GM12878 (cell line): ENCODE data around the gene CEBPE. TPM values are rescaled to one million over a fixed set of nuclear protein-coding genes. Genes with fewer than 3 reads are reported as not detected.

ENCODE experiments used
- ATAC-seq: fragments of 200-7000 bp; cut with Tn5 transposase; 3 replicates; pipeline ENCODE4 v1.9.1; 2020; ENCODE audit warnings: mild to moderate bottlenecking, moderate library complexity
- BruUV-seq: library from RNA; stranded (reverse); fragments of 400-500 nt; replicated peaks from 2 replicates; lab custom pipeline; 2021; lab: Mats Ljungman, UMichigan
- CTCF ChIA-PET: fragments of 300-600 bp; sonication (Branson Sonifier 250); formaldehyde crosslinking; extraction: SDS; loops from one replicate; lab custom pipeline; 2021; ENCODE audit warnings: inconsistent platforms; lab: Yijun Ruan, JAX
- POLR2A ChIA-PET: fragments of 350-600 bp; formaldehyde crosslinking; extraction: SDS; loops from one replicate; lab custom pipeline; 2021; ENCODE audit warnings: inconsistent platforms; lab: Charles Lee
- RAD21 ChIA-PET: fragments of 300-600 bp; sonication (Branson Sonifier 250); formaldehyde crosslinking; loops from one replicate; lab custom pipeline; 2023; ENCODE audit warnings: antibody characterized with exemption; ENCODE audit not compliant: unreplicated experiment; lab: Charles Lee
- SMC1A ChIA-PET: fragments of 300-600 bp; sonication (Branson Sonifier 250); formaldehyde crosslinking; loops from one replicate; lab custom pipeline; 2023; ENCODE audit not compliant: unreplicated experiment, uncharacterized antibody; lab: Charles Lee
- DNase-seq: peaks from one replicate; pipeline ENCODE4 v3.0.0-alpha.2; 2011; ENCODE audit warnings: low read depth, low spot score
- FAIRE-seq: peaks from 3 replicates; lab custom pipeline; 2011; peaks lifted over from hg19 to GRCh38; lab: Jason Lieb, UNC
- H2AFZ ChIP-seq: 2 replicates; pipeline ENCODE4 v1.6.0; 2011; ENCODE audit warnings: low read depth, low read length, control low read depth; ENCODE audit not compliant: control insufficient read depth
- H3K27ac ChIP-seq: 2 replicates; pipeline ENCODE4 v1.5.1; 2011; ENCODE audit warnings: control low read depth; ENCODE audit not compliant: control insufficient read depth, insufficient read depth
- H3K27me3 ChIP-seq, 2 experiments: replicated peaks in 1 of 2; 2 replicates each; pipeline versions ENCODE4 v1.6.0 to v1.6.1; 2011; ENCODE audit warnings: low read length in 1 of 2; ENCODE audit not compliant: control insufficient read depth in 2 of 2, insufficient read depth in 2 of 2
- H3K36me3 ChIP-seq, 2 experiments: 2 replicates each; pipeline ENCODE4 v1.5.1; 2011; ENCODE audit warnings: low read length in 1 of 2; ENCODE audit not compliant: control insufficient read depth in 2 of 2, insufficient read depth in 2 of 2
- H3K4me1 ChIP-seq: 2 replicates; pipeline ENCODE4 v1.6.1; 2011; ENCODE audit warnings: mild to moderate bottlenecking, low read length, moderate library complexity, mixed read lengths; ENCODE audit not compliant: control insufficient read depth, insufficient read depth
- H3K4me2 ChIP-seq: 2 replicates; pipeline ENCODE4 v1.6.0; 2011; ENCODE audit warnings: control low read depth; ENCODE audit not compliant: control insufficient read depth, insufficient read depth
- H3K4me3 ChIP-seq: fragments of 200-600 bp; sonication (generic); 2 replicates; pipeline ENCODE4 v1.5.1; 2016
- H3K79me2 ChIP-seq: 2 replicates; pipeline ENCODE4 v1.6.0; 2011; ENCODE audit warnings: low read length; ENCODE audit not compliant: control insufficient read depth, insufficient read depth
- H3K9ac ChIP-seq: 2 replicates; pipeline ENCODE4 v1.8.0; 2011; ENCODE audit warnings: low read length, control low read depth, mixed read lengths; ENCODE audit not compliant: control insufficient read depth, insufficient read depth
- H3K9me3 ChIP-seq: replicated peaks from 3 replicates; pipeline ENCODE4 v1.5.1; 2011; ENCODE audit warnings: mild to moderate bottlenecking, low read length; ENCODE audit not compliant: control insufficient read depth, insufficient read depth
- H4K20me1 ChIP-seq: 2 replicates; pipeline ENCODE4 v1.6.0; 2011; ENCODE audit not compliant: control insufficient read depth, insufficient read depth
- RAD21 ChIP-seq: IDR thresholded peaks from 2 replicates; pipeline ENCODE4 v1.6.1; 2011; ENCODE audit warnings: mild to moderate bottlenecking, low read depth, low read length, moderate library complexity; ENCODE audit not compliant: insufficient read depth
- SMC3 ChIP-seq: IDR thresholded peaks from 2 replicates; pipeline ENCODE4 v1.6.1; 2011; ENCODE audit warnings: low read length, improper control_type of control experiment, borderline replicate concordance
- SUPT20H ChIP-seq: IDR thresholded peaks from 2 replicates; pipeline ENCODE4 v1.6.1; 2011; ENCODE audit warnings: low read depth, mild to moderate bottlenecking, low read length, moderate library complexity, borderline replicate concordance; ENCODE audit not compliant: control insufficient read depth
- WGBS: methylation state at CpG from one replicate; pipeline ENCODE4 v1.1.6; 2016; ENCODE audit warnings: low lambda C conversion rate; ENCODE audit not compliant: insufficient replicate concordance, insufficient coverage; ENCODE audit errors: missing lambda C conversion rate; 5-methylcytosine and 5-hydroxymethylcytosine counted together
- in situ Hi-C: fragments of 300-500 bp; cut with MboI; formaldehyde crosslinking; loops from 9 replicates; pipeline ENCODE4 v1.14.3; 2018; ENCODE audit warnings: mixed read lengths
- intact Hi-C: fragments of 100-400 bp; cut with micrococcal nuclease; formaldehyde crosslinking; loops from one replicate; pipeline ENCODE4 v1.14.2; 2022; ENCODE audit not compliant: unreplicated experiment
- polyA plus RNA-seq, 11 experiments: library from polyadenylated mRNA; depleted of rRNA in 4 of 11; unstranded in 6 of 11; stranded (reverse) in 5 of 11; fragments of >200 nt; fragmentation: Nextera tagmentation in 4 of 11; fragmentation: Illumina TruSeq in 1 of 11; extraction: Ambion mirVana in 4 of 11; extraction: Trizol in 1 of 11; gene quantifications; 1 replicate in 1 of 11; 2 replicates in 10 of 11; pipeline versions ENCODE4 v1.2.1 to v1.2.3, GENCODE V29; 2011 to 2016; ENCODE audit warnings: inconsistent platforms in 2 of 11, missing spikeins in 2 of 11, low read depth in 1 of 11
- total RNA-seq, 4 experiments: library from RNA; depleted of rRNA in 3 of 4; stranded (reverse); fragments of >200 nt in 3 of 4; fragmentation: Illumina TruSeq in 1 of 4; extraction: Trizol in 1 of 4; gene quantifications; 2 replicates each; pipeline versions ENCODE4 v1.2.1 to v1.2.3, GENCODE V29; 2013 to 2021
- TF ChIP-seq, protein P1 (sequence below), 3 experiments: IDR thresholded peaks in 2 of 3; conservative IDR thresholded peaks in 1 of 3; 2 replicates each; pipeline ENCODE4 v1.5.1; 2011; ENCODE audit warnings: low read depth in 3 of 3, low read length in 3 of 3, mild to moderate bottlenecking in 3 of 3, control low read depth in 2 of 3, moderate library complexity in 2 of 3, inconsistent platforms in 1 of 3, mixed read lengths in 1 of 3; ENCODE audit not compliant: control insufficient read depth in 2 of 3, insufficient read depth in 1 of 3; ENCODE audit errors: extremely low read depth in 1 of 3

CEBPE gene
- total and polyA plus RNA-seq, 10 of the 15 experiments (the other 5 are each of a cell fraction or from before 2014, with no cell fraction given) = 0.09 to 0.45 (median 0.24) TPM; not detected in 7

GRCh38 chr14:23076785-23077408, 42.2 kb downstream of the CEBPE start:
- WGBS = 69% methylated on average over 5 of the region's 5 CpGs

More at GRCh38 chr14:23076785-23077408, 42.2 kb downstream of the CEBPE start:
- ChIA-PET POLR2A (interaction anchor here (1.5 kb wide), 2 partner anchors 8 to 18 kb away, joined by 4 to 6 read pairs; partner anchors contain the start of genes ACIN1 and C14orf119), RAD21 (interaction anchor here (1.1 to 3.2 kb wide), 6 partner anchors 8 to 104 kb away, joined by 3 to 19 read pairs (median 10); partner anchors contain the start of genes ACIN1 and C14orf119), CTCF (interaction anchor here (0.6 to 7.5 kb wide), 44 partner anchors 9 to 488 kb away, joined by 3 to 80 read pairs (median 4); partner anchors contain the start of genes ACIN1, AJUBA, C14orf119 and CDH24), SMC1A (interaction anchor here (0.9 to 2.6 kb wide), 15 partner anchors 8 to 303 kb away, joined by 3 to 15 read pairs (median 4); partner anchors contain the start of genes ACIN1, C14orf119, CDH24 and PPP1R3E)
- Histone ChIP-seq H3K4me2 (no peak overlapping the region), H3K27me3 (no peaks in the 10 kb centered on the region), H4K20me1 (no peaks in the 10 kb centered on the region), H2AFZ (no peak overlapping the region), H3K36me3 (peaks cover 25 to 60% of the 10 kb centered on the region in 2 experiments), H3K79me2 (no peaks in the 10 kb centered on the region), H3K9ac (no peak overlapping the region), H3K4me1 (0 out of 2 replicates have a peak, but pooled peaks cover 1% of the 10 kb centered on the region), H3K9me3 (no peaks in the 10 kb centered on the region), H3K4me3 (no peak overlapping the region), H3K27ac (no peak overlapping the region)
- in situ Hi-C loops = no loop called here
- TF ChIP-seq SMC3 = peak; percentile 38; the same call in 1 of the 2 replicates
- TF ChIP-seq SUPT20H = no peak
- TF ChIP-seq, protein P1, sequence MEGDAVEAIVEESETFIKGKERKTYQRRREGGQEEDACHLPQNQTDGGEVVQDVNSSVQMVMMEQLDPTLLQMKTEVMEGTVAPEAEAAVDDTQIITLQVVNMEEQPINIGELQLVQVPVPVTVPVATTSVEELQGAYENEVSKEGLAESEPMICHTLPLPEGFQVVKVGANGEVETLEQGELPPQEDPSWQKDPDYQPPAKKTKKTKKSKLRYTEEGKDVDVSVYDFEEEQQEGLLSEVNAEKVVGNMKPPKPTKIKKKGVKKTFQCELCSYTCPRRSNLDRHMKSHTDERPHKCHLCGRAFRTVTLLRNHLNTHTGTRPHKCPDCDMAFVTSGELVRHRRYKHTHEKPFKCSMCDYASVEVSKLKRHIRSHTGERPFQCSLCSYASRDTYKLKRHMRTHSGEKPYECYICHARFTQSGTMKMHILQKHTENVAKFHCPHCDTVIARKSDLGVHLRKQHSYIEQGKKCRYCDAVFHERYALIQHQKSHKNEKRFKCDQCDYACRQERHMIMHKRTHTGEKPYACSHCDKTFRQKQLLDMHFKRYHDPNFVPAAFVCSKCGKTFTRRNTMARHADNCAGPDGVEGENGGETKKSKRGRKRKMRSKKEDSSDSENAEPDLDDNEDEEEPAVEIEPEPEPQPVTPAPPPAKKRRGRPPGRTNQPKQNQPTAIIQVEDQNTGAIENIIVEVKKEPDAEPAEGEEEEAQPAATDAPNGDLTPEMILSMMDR (IDR thresholded peaks at IDR 0.05 in 2 of 3, conservative IDR thresholded peaks at IDR 0.05 in 1 of 3; ENCODE audit: control insufficient read depth in 2 of 3, extremely low read depth in 1 of 3, insufficient read depth in 1 of 3, low read depth in 3 of 3, low read length in 3 of 3) = peak; percentile 49 to 60 (median 59)
- TF ChIP-seq RAD21 = peak; percentile 48; the same call in 1 of the 2 replicates
- intact Hi-C loops = no loop called here
- no TSS peak for BruUV-seq
- ATAC-seq (peak; percentile 79), DNase-seq (no peak), FAIRE-seq (peak; percentile 92)
